Breast epithelium (tissue), 4 donors: ENCODE data around the gene MED31. TPM values are rescaled to one million over a fixed set of nuclear protein-coding genes. Genes with fewer than 3 reads are reported as not detected.
A peak's percentile ranks its signal among the peaks of the same experiment; 100 is the strongest.

Source experiments
- DNase-seq, 2 donors: peaks; one replicate each; pipeline ENCODE4 v3.0.0-alpha.2; 2019; ENCODE audit warnings: low spot score in 2 of 2
- H3K27ac ChIP-seq, 2 donors: fragments of 200-600 bp; sonication (generic) in 1 of 2; one replicate each; pipeline ENCODE4 v1.5.1; 2016 to 2019; ENCODE audit warnings: mild to moderate bottlenecking in 1 of 2
- H3K27me3 ChIP-seq, 2 donors: fragments of 200-600 bp; sonication (generic) in 1 of 2; one replicate each; pipeline versions ENCODE4 v1.5.1 to v1.6.0; 2017 to 2019; ENCODE audit warnings: control low read depth in 1 of 2, mild to moderate bottlenecking in 1 of 2
- H3K36me3 ChIP-seq: fragments of 200-600 bp; one replicate; pipeline ENCODE4 v1.5.1; 2019
- H3K4me1 ChIP-seq, 2 donors: fragments of 200-600 bp; sonication (generic); one replicate each; pipeline ENCODE4 v1.5.1; 2016 to 2019; ENCODE audit warnings: control low read depth in 1 of 2
- H3K4me3 ChIP-seq, 3 donors: fragments of 200-600 bp; sonication (generic); 1 replicate in 2 of 3; 2 replicates in 1 of 3; pipeline ENCODE4 v1.5.1; 2016 to 2019; ENCODE audit warnings: mild to moderate bottlenecking in 3 of 3, moderate library complexity in 2 of 3
- H3K9me3 ChIP-seq, 2 donors: fragments of 200-600 bp; sonication (generic) in 1 of 2; one replicate each; pipeline ENCODE4 v1.5.1; 2016 to 2019; ENCODE audit warnings: control low read depth in 1 of 2
- CTCF ChIP-seq, 3 donors: fragments of 450-650 bp; IDR thresholded peaks; one replicate each; pipeline ENCODE4 v1.5.1; 2016 to 2017; ENCODE audit warnings: antibody characterized with exemption in 3 of 3, mild to moderate bottlenecking in 3 of 3, moderate library complexity in 3 of 3
- POLR2A ChIP-seq: fragments of 450-650 bp; IDR thresholded peaks from one replicate; pipeline ENCODE4 v1.6.1; 2016; ENCODE audit warnings: antibody characterized with exemption, mild to moderate bottlenecking, moderate library complexity
- POLR2AphosphoS5 ChIP-seq, 3 donors: sonication (generic); formaldehyde crosslinking; IDR thresholded peaks; one replicate each; pipeline ENCODE4 v1.6.1; 2017; ENCODE audit warnings: antibody characterized with exemption in 3 of 3
- intact Hi-C: fragments of 100-400 bp; cut with DNase I; formaldehyde crosslinking; loops from one replicate; pipeline ENCODE4 v1.15.1; 2023; ENCODE audit warnings: low total_unique reads
- total RNA-seq, 3 donors: library from RNA; depleted of rRNA; stranded (reverse); fragments of >200 nt; gene quantifications; one replicate each; pipeline ENCODE4 v1.1.0, GENCODE V29; 2016

The MED31 gene
- total RNA-seq, 3 donors from 2014 or later = 5.4 to 13.4 (median 12.9) TPM

- Histone ChIP-seq H3K36me3 (no peaks in the 10 kb centered on the region), H3K4me3 (no peak overlapping the region), H3K27me3 (no peaks in the 10 kb centered on the region), H3K9me3 (no peaks in the 10 kb centered on the region), H3K4me1 (peaks cover 5 to 20% of the 10 kb centered on the region in 2 donors), H3K27ac (no peak overlapping the region)
- no peak for DNase-seq
- intact Hi-C loops = loop anchor here (2.0 kb wide), 1 partner anchor 54 kb away; no protein-coding TSS in a partner anchor
- TF ChIP-seq POLR2AphosphoS5 (IDR thresholded peaks at IDR 0.05) = no peak
- no peak for TF ChIP-seq CTCF (IDR thresholded peaks at IDR 0.05)
- TF ChIP-seq POLR2A = no peak
These were observed 8.8 kb downstream of the MED31 start for GRCh38 chr17:6642592-6642991.

GRCh38 chr17:6641247-6641863, 10.1 kb downstream of the MED31 start:
- Histone ChIP-seq H3K4me1 (peaks cover 5 to 20% of the 10 kb centered on the region in 2 donors), H3K27ac (peak overlapping the region; percentile 85 to 95), H3K27me3 (no peaks in the 10 kb centered on the region), H3K9me3 (no peaks in the 10 kb centered on the region), H3K36me3 (no peaks in the 10 kb centered on the region), H3K4me3 (peak overlapping the region; percentile 71 to 77 (median 76))
- no peak for TF ChIP-seq POLR2AphosphoS5 (IDR thresholded peaks at IDR 0.05)
- TF ChIP-seq CTCF (IDR thresholded peaks at IDR 0.05) = no peak
- no peak for TF ChIP-seq POLR2A
- intact Hi-C loops = no loop called here
- DNase-seq = no peak

DNA sequence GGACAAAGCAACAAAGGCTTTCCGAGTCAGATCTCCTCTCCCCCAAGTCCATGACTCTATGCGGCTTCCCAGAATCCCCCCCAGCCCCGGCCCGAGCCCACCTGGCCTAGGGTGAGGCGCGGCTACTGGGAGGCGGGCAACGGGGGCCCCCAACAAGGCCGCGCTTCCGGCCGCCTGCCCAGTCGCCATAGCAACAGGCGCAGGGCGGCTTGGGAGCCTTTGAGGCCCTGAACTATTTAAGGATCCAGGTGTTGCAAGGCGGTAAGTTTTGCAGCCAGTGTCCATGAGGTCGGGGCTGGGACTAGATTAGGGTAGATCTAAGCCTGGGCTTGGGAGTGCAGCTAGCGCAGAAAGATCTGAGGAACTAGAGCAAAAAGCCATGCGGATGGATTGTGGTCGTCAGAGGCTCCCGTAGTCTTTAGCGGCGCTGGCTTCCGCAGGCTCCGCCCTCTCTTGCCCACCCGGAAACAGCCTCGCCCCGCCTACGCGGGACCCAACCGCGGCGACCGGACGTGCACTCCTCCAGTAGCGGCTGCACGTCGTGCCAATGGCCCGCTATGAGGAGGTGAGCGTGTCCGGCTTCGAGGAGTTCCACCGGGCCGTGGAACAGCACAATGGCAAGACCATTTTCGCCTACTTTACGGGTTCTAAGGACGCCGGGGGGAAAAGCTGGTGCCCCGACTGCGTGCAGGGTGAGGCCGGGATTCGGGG, 10.7 kb downstream of the MED31 start, which contains the start of the genes KIAA0753 and TXNDC17:
KIAA0753 (minus strand) TSS at position 176 of the 711 bp plus-strand sequence. CDS start 5,608 bp downstream, outside the sequence.
TXNDC17 (plus strand) TSS at position 525 of the 711 bp plus-strand sequence; CDS start at position 548, 23 bp downstream.
- H3K36me3 ChIP-seq = no peaks in the 10 kb centered on the region
- H3K27ac ChIP-seq = peak within 1 kb of the TSS; percentile 85 to 95
- no peaks in the 10 kb centered on the region for H3K9me3 ChIP-seq
- intact Hi-C loops = no loop called here
- peaks cover 5 to 20% of the 10 kb centered on the region in 2 donors for H3K4me1 ChIP-seq
- H3K27me3 ChIP-seq = no peaks in the 10 kb centered on the region
- TF ChIP-seq POLR2A (peak; percentile 61), CTCF (IDR thresholded peaks at IDR 0.05) (no peak), POLR2AphosphoS5 (IDR thresholded peaks at IDR 0.05) (peak; percentile 71 to 88 (median 73))
- peak within 1 kb of the TSS; percentile 71 to 77 (median 76) for H3K4me3 ChIP-seq
- DNase-seq = peak; percentile 79 to 85

GRCh38 chr17:6639586-6640535, 11.5 kb downstream of the MED31 start:
- Histone ChIP-seq H3K36me3 (no peaks in the 10 kb centered on the region), H3K27me3 (no peaks in the 10 kb centered on the region), H3K27ac (peak overlapping the region; percentile 85 to 95), H3K9me3 (no peaks in the 10 kb centered on the region), H3K4me3 (peak overlapping the region; percentile 71 to 77 (median 76)), H3K4me1 (peaks cover 5 to 20% of the 10 kb centered on the region in 2 donors)
- intact Hi-C loops = no loop called here
- DNase-seq = peak in 1 of 2 donors; percentile 54
- TF ChIP-seq POLR2AphosphoS5 (IDR thresholded peaks at IDR 0.05) (no peak), POLR2A (no peak)

GRCh38 chr17:6639014-6639585, 12.3 kb downstream of the MED31 start:
- TF ChIP-seq POLR2A (no peak), POLR2AphosphoS5 (IDR thresholded peaks at IDR 0.05) (no peak), CTCF (IDR thresholded peaks at IDR 0.05) (no peak)
- Histone ChIP-seq H3K4me3 (peak overlapping the region; percentile 71 to 77 (median 76)), H3K9me3 (no peaks in the 10 kb centered on the region), H3K27ac (no peak overlapping the region), H3K36me3 (no peaks in the 10 kb centered on the region), H3K4me1 (peaks cover 5 to 20% of the 10 kb centered on the region in 2 donors), H3K27me3 (no peaks in the 10 kb centered on the region)
- DNase-seq = no peak
- intact Hi-C loops = no loop called here
